ENCODE results near the gene RIPK3. TPM values are rescaled to one million over a fixed set of nuclear protein-coding genes. Genes with fewer than 3 reads are reported as not detected.

RIPK3 gene
- total RNA-seq, 3 donors from 2014 or later (not counting 1 experiment from before 2014, with no cell fraction given) = 36.1 to 58.2 (median 45.5) TPM

GRCh38 chr14:24298892-24299254, 40.9 kb downstream of the RIPK3 start:
- Mint-ChIP-seq H3K27ac (peak overlapping the region; percentile 91 to 92), H3K27me3 (ENCODE audit: low read depth in 2 of 2) (no peaks in the 10 kb centered on the region), H3K36me3 (peaks cover 5% of the 10 kb centered on the region), H3K4me1 (peaks cover 42 to 55% of the 10 kb centered on the region in 2 donors), H3K4me3 (peak overlapping the region; percentile 91), H3K9me3 (no peaks in the 10 kb centered on the region)
- DNase-seq (peak in 1 of 2 donors; percentile 23), ATAC-seq (peak in 1 of 3 donors; percentile 2)
- no peak for TF ChIP-seq CTCF (IDR thresholded peaks at IDR 0.05)
- peak overlapping the region; percentile 51 for H3K4me3 ChIP-seq (ENCODE audit: low read length)
- intact Hi-C loops (cut with micrococcal nuclease) = loop anchor here (1.0 to 2.0 kb wide), 4 partner anchors 28 to 184 kb away; partner anchors contain the start of genes IPO4 and RABGGTA
- 56% methylated on average over 7 of the region's 7 CpGs for WGBS (ENCODE audit: insufficient coverage)
- H3K27me3 ChIP-seq (ENCODE audit: control insufficient read depth, insufficient read depth, low read length) = no peaks in the 10 kb centered on the region
- peak overlapping the region; percentile 61 for H3K27ac ChIP-seq (ENCODE audit: low read length)
- peaks cover 25% of the 10 kb centered on the region for H3K4me1 ChIP-seq (ENCODE audit: control insufficient read depth, insufficient read depth, low read length)
- no peaks in the 10 kb centered on the region for H3K9me3 ChIP-seq (ENCODE audit: control insufficient read depth, insufficient read depth, low read length)
- H3K36me3 ChIP-seq (ENCODE audit: control insufficient read depth, insufficient read depth, low read length) = peaks cover 39% of the 10 kb centered on the region

GRCh38 chr14:24297190-24297964, 42.4 kb downstream of the RIPK3 start:
- peaks cover 42 to 54% of the 10 kb centered on the region in 2 donors for H3K4me1 Mint-ChIP-seq
- Histone ChIP-seq H3K36me3 (ENCODE audit: control insufficient read depth, insufficient read depth, low read length) (peaks cover 31% of the 10 kb centered on the region), H3K27me3 (ENCODE audit: control insufficient read depth, insufficient read depth, low read length) (no peaks in the 10 kb centered on the region), H3K4me3 (ENCODE audit: low read length) (no peak overlapping the region), H3K4me1 (ENCODE audit: control insufficient read depth, insufficient read depth, low read length) (peaks cover 25% of the 10 kb centered on the region), H3K27ac (ENCODE audit: low read length) (peak overlapping the region; percentile 30), H3K9me3 (ENCODE audit: control insufficient read depth, insufficient read depth, low read length) (no peaks in the 10 kb centered on the region)
- 52% methylated on average over 5 of the region's 5 CpGs for WGBS (ENCODE audit: insufficient coverage)
- peak overlapping the region; percentile 58 to 63 for H3K27ac Mint-ChIP-seq
- H3K4me3 Mint-ChIP-seq = peak overlapping the region; percentile 10
- peaks cover 5% of the 10 kb centered on the region for H3K36me3 Mint-ChIP-seq
- intact Hi-C loops (cut with micrococcal nuclease) = loop anchor here (2.0 kb wide), 1 partner anchor 81 kb away; the partner anchor contains the start of gene MDP1
- peak; percentile 4 for TF ChIP-seq CTCF (IDR thresholded peaks at IDR 0.05)
- ATAC-seq = no peak
- H3K27me3 Mint-ChIP-seq (ENCODE audit: low read depth in 2 of 2) = no peaks in the 10 kb centered on the region
- no peaks in the 10 kb centered on the region for H3K9me3 Mint-ChIP-seq
- peak in 1 of 2 donors; percentile 49 for DNase-seq

- TF ChIP-seq CTCF (IDR thresholded peaks at IDR 0.05) = peak; percentile 76
- ATAC-seq = peak; percentile 74 to 85 (median 76)
- H3K4me1 Mint-ChIP-seq = peaks cover 34 to 46% of the 10 kb centered on the region in 2 donors
- H3K27ac ChIP-seq (ENCODE audit: low read length) = peak overlapping the region; percentile 30
- H3K36me3 Mint-ChIP-seq = peaks cover 5% of the 10 kb centered on the region
- H3K4me3 Mint-ChIP-seq = peak overlapping the region; percentile 10
- no peaks in the 10 kb centered on the region for H3K27me3 ChIP-seq (ENCODE audit: control insufficient read depth, insufficient read depth, low read length)
- 78% methylated on average over 12 of the region's 12 CpGs for WGBS (ENCODE audit: insufficient coverage)
- H3K9me3 ChIP-seq (ENCODE audit: control insufficient read depth, insufficient read depth, low read length) = no peaks in the 10 kb centered on the region
- peak; percentile 62 to 90 for DNase-seq
- H3K36me3 ChIP-seq (ENCODE audit: control insufficient read depth, insufficient read depth, low read length) = peaks cover 31% of the 10 kb centered on the region
- no peaks in the 10 kb centered on the region for H3K9me3 Mint-ChIP-seq
- peak overlapping the region; percentile 58 to 63 for H3K27ac Mint-ChIP-seq
- H3K4me3 ChIP-seq (ENCODE audit: low read length) = no peak overlapping the region
- intact Hi-C loops (cut with micrococcal nuclease) = loop anchor here (2.0 kb wide), 1 partner anchor 80 kb away; the partner anchor contains the start of gene MDP1
- H3K4me1 ChIP-seq (ENCODE audit: control insufficient read depth, insufficient read depth, low read length) = peaks cover 25% of the 10 kb centered on the region
- H3K27me3 Mint-ChIP-seq (ENCODE audit: low read depth in 2 of 2) = no peaks in the 10 kb centered on the region
Measured at GRCh38 chr14:24296341-24297157, 43.2 kb downstream of the RIPK3 start.

Measured in natural killer cell (primary cell).